DND-41 (cell line): ENCODE results near the gene SH3GL3.

Experiments
- ATAC-seq: fragments of 200-7000 bp; cut with Tn5 transposase; 3 replicates; pipeline ENCODE4 v1.9.1; 2021; ENCODE audit warnings: low read depth; ENCODE audit not compliant: insufficient read depth
- DNase-seq: peaks from one replicate; pipeline ENCODE4 v3.0.0-alpha.2; 2020
- H2AFZ ChIP-seq: 2 replicates; pipeline ENCODE4 v1.6.0; 2012; ENCODE audit warnings: low read depth, low read length
- H3K27ac ChIP-seq: 2 replicates; pipeline ENCODE4 v1.5.1; 2012; ENCODE audit warnings: low read length, inconsistent platforms
- H3K27me3 ChIP-seq: fragments of 200-600 bp; sonication (generic); 2 replicates; pipeline ENCODE4 v1.6.0; 2012; ENCODE audit warnings: low read length, mild to moderate bottlenecking, inconsistent platforms; ENCODE audit not compliant: insufficient read depth, poor library complexity
- H3K36me3 ChIP-seq: 2 replicates; pipeline ENCODE4 v1.5.1; 2012; ENCODE audit warnings: low read length, inconsistent platforms; ENCODE audit not compliant: insufficient read depth
- H3K4me1 ChIP-seq: 2 replicates; pipeline ENCODE4 v1.5.1; 2012; ENCODE audit warnings: mild to moderate bottlenecking, low read length; ENCODE audit not compliant: insufficient read depth
- H3K4me2 ChIP-seq: 2 replicates; pipeline ENCODE4 v1.6.0; 2012; ENCODE audit warnings: mild to moderate bottlenecking, moderate library complexity, low read length, inconsistent platforms; ENCODE audit not compliant: insufficient read depth
- H3K4me3 ChIP-seq, 2 experiments: fragments of 200-600 bp in 1 of 2; shearing (Covaris generic) in 1 of 2; 2 replicates each; pipeline ENCODE4 v1.5.1; 2012 to 2016; ENCODE audit warnings: inconsistent platforms in 2 of 2, low read length in 2 of 2, mild to moderate bottlenecking in 2 of 2, low read depth in 1 of 2, moderate library complexity in 1 of 2
- H3K79me2 ChIP-seq: 2 replicates; pipeline ENCODE4 v1.6.0; 2012; ENCODE audit warnings: low read length, inconsistent platforms; ENCODE audit not compliant: insufficient read depth
- H3K9ac ChIP-seq: 2 replicates; pipeline ENCODE4 v1.6.0; 2012; ENCODE audit warnings: low read depth, mild to moderate bottlenecking, inconsistent platforms, low read length, moderate library complexity
- H3K9me3 ChIP-seq: 2 replicates; pipeline ENCODE4 v1.5.1; 2012; ENCODE audit warnings: low read length, moderate library complexity, mild to moderate bottlenecking, inconsistent platforms; ENCODE audit not compliant: insufficient read depth, severe bottlenecking
- H4K20me1 ChIP-seq: 2 replicates; pipeline ENCODE4 v1.6.0; 2012; ENCODE audit warnings: low read length; ENCODE audit not compliant: insufficient read depth
- EZH2 ChIP-seq: IDR thresholded peaks from 3 replicates; pipeline ENCODE4 v1.6.1; 2012; ENCODE audit warnings: borderline replicate concordance, low read depth, mild to moderate bottlenecking, moderate library complexity, low read length, inconsistent platforms; ENCODE audit not compliant: severe bottlenecking
- TF ChIP-seq, protein P1 (sequence below): IDR thresholded peaks from 2 replicates; pipeline ENCODE4 v1.5.1; 2012; ENCODE audit warnings: borderline replicate concordance, low read length, moderate library complexity, mild to moderate bottlenecking; ENCODE audit not compliant: poor library complexity, severe bottlenecking; ENCODE audit errors: extremely low read depth

The SH3GL3 gene

DNA sequence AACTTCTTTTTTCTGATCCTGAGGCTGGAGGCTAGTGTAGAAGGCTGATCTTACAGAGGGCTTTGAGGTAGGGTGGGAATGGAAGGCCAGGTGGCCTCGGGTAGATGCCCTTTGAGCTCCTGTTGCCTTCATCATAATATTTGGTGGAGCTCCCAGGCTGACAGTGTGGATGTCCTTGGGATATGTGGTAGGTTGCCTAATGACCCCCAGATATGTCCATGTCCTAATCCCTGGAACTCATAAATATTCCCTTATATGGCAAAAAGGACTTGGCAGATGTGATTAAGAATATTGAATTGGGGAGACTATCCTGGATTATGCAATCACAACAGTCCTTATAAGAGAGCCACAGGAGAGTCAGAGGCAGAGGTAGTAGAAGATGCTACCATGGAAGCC lies 212.3 kb downstream of the SH3GL3 start:
- ATAC-seq (no peak), DNase-seq (no peak)
- H3K4me3 ChIP-seq = no peak overlapping the region
- no peaks in the 10 kb centered on the region for H3K4me1 ChIP-seq
- no peak overlapping the region for H2AFZ ChIP-seq
- TF ChIP-seq, protein P1, sequence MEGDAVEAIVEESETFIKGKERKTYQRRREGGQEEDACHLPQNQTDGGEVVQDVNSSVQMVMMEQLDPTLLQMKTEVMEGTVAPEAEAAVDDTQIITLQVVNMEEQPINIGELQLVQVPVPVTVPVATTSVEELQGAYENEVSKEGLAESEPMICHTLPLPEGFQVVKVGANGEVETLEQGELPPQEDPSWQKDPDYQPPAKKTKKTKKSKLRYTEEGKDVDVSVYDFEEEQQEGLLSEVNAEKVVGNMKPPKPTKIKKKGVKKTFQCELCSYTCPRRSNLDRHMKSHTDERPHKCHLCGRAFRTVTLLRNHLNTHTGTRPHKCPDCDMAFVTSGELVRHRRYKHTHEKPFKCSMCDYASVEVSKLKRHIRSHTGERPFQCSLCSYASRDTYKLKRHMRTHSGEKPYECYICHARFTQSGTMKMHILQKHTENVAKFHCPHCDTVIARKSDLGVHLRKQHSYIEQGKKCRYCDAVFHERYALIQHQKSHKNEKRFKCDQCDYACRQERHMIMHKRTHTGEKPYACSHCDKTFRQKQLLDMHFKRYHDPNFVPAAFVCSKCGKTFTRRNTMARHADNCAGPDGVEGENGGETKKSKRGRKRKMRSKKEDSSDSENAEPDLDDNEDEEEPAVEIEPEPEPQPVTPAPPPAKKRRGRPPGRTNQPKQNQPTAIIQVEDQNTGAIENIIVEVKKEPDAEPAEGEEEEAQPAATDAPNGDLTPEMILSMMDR = no peak
- TF ChIP-seq EZH2 = no peak
- H3K79me2 ChIP-seq = no peaks in the 10 kb centered on the region
- H3K36me3 ChIP-seq = no peaks in the 10 kb centered on the region
- H3K4me2 ChIP-seq = no peak overlapping the region
- no peaks in the 10 kb centered on the region for H3K9me3 ChIP-seq
- H3K9ac ChIP-seq = no peak overlapping the region
- no peaks in the 10 kb centered on the region for H4K20me1 ChIP-seq
- no peaks in the 10 kb centered on the region for H3K27me3 ChIP-seq
- H3K27ac ChIP-seq = no peak overlapping the region

DNA sequence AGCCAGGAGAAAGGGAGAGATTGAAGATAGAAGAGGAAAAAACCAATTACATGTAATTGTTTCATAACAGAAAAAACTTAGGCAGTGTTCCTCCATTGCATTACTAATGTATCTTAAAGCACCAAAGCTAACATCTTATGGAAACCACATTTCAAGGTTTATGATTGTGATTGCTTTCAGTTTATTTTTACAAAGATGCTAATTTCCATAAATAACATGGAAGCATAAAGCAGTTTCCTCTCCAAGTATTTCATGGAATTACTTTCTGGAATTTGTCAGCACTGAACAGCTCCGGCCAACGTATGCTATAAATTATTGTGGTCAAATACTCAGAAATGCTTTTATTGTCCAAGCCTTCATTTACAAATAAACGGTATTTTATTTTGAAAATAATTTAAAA lies 218.3 kb downstream of the SH3GL3 start:
- Histone ChIP-seq H3K9ac (no peak overlapping the region), H3K4me1 (no peaks in the 10 kb centered on the region), H3K4me3 (no peak overlapping the region), H3K4me2 (no peak overlapping the region), H2AFZ (no peak overlapping the region), H3K27me3 (no peaks in the 10 kb centered on the region), H3K36me3 (no peaks in the 10 kb centered on the region), H4K20me1 (no peaks in the 10 kb centered on the region), H3K79me2 (no peaks in the 10 kb centered on the region), H3K27ac (no peak overlapping the region), H3K9me3 (no peaks in the 10 kb centered on the region)
- TF ChIP-seq, protein P1 = no peak
- DNase-seq (no peak), ATAC-seq (no peak)
